CD4-positive, alpha-beta memory T cell (primary cell): ENCODE results near the gene SMCHD1. TPM values are rescaled to one million over a fixed set of nuclear protein-coding genes. Genes with fewer than 3 reads are reported as not detected.
A peak's percentile ranks its signal among the peaks of the same experiment; 100 is the strongest.
"Not testable (repeated sequence)": the region's sequence is repeated elsewhere in the genome, so short reads cannot be mapped to it uniquely, and the experiment has no call there.

Experiments used
- CTCF ChIA-PET: fragments of 350-600 bp; sonication (Branson Sonifier 250); formaldehyde crosslinking; loops from one replicate; lab custom pipeline; 2021; ENCODE audit warnings: inconsistent platforms; ENCODE audit not compliant: partially characterized antibody; lab: Charles Lee
- POLR2A ChIA-PET: fragments of 350-600 bp; sonication (Branson Sonifier 250); formaldehyde crosslinking; loops from one replicate; lab custom pipeline; 2021; ENCODE audit not compliant: partially characterized antibody; lab: Charles Lee
- DNase-seq, 5 donors: peaks; one replicate each; pipeline versions ENCODE4 v3.0.0 to v3.0.0-alpha.2; 2020 to 2022; ENCODE audit warnings: mixed read lengths in 1 of 5
- H3K27ac ChIP-seq: one replicate; pipeline ENCODE4 v1.7.0; 2013; ENCODE audit warnings: low read depth, low read length
- H3K27me3 ChIP-seq: 2 replicates; pipeline ENCODE4 v1.7.0; 2013; ENCODE audit warnings: mild to moderate bottlenecking, low read length, moderate library complexity; ENCODE audit not compliant: insufficient read depth
- H3K36me3 ChIP-seq: 2 replicates; pipeline ENCODE4 v1.7.0; 2013; ENCODE audit warnings: mild to moderate bottlenecking, low read length, moderate library complexity; ENCODE audit not compliant: insufficient read depth
- H3K4me1 ChIP-seq: 2 replicates; pipeline ENCODE4 v1.7.0; 2013; ENCODE audit warnings: mild to moderate bottlenecking, low read length, moderate library complexity; ENCODE audit not compliant: insufficient read depth
- H3K4me3 ChIP-seq, 2 donors: one replicate each; pipeline ENCODE4 v1.7.0; 2013; ENCODE audit warnings: low read length in 2 of 2, mild to moderate bottlenecking in 1 of 2
- H3K9me3 ChIP-seq, 2 donors: one replicate each; pipeline ENCODE4 v1.7.0; 2013; ENCODE audit warnings: low read length in 2 of 2, control low read depth in 1 of 2; ENCODE audit not compliant: control insufficient read depth in 1 of 2
- H3K27ac Mint-ChIP-seq, 7 donors: one replicate each; pipeline ENCODE4 v1.8.0; 2020 to 2021; ENCODE audit warnings: mixed read lengths in 7 of 7, mild to moderate bottlenecking in 6 of 7, inconsistent platforms in 3 of 7, moderate library complexity in 3 of 7
- H3K27me3 Mint-ChIP-seq, 2 donors: one replicate each; pipeline ENCODE4 v1.8.0; 2020 to 2021; ENCODE audit warnings: mixed read lengths in 2 of 2
- H3K36me3 Mint-ChIP-seq, 2 donors: one replicate each; pipeline ENCODE4 v1.8.0; 2020 to 2021; ENCODE audit warnings: mixed read lengths in 2 of 2, inconsistent platforms in 1 of 2, mild to moderate bottlenecking in 1 of 2
- H3K4me1 Mint-ChIP-seq, 4 donors: one replicate each; pipeline ENCODE4 v1.8.0; 2020 to 2021; ENCODE audit warnings: mixed read lengths in 4 of 4, mild to moderate bottlenecking in 1 of 4
- H3K4me3 Mint-ChIP-seq, 8 donors: one replicate each; pipeline ENCODE4 v1.8.0; 2020 to 2021; ENCODE audit warnings: mixed read lengths in 8 of 8, mild to moderate bottlenecking in 7 of 8, moderate library complexity in 6 of 8, inconsistent platforms in 3 of 8
- H3K9me3 Mint-ChIP-seq, 8 donors: one replicate each; pipeline ENCODE4 v1.8.0; 2020 to 2021; ENCODE audit warnings: mixed read lengths in 8 of 8, mild to moderate bottlenecking in 5 of 8, inconsistent platforms in 3 of 8, moderate library complexity in 1 of 8
- intact Hi-C: fragments of 100-400 bp; cut with micrococcal nuclease; formaldehyde crosslinking; loops from one replicate; pipeline ENCODE4 v1.15.1; 2023
- polyA plus RNA-seq, 2 donors: library from polyadenylated mRNA; unstranded; fragments of 300-500 nt; fragmentation: Illumina TruSeq; gene quantifications; one replicate each; pipeline ENCODE4 v1.2.3, GENCODE V29; 2021
- total RNA-seq, 2 experiments: library from RNA; stranded (reverse); gene quantifications; one replicate each; pipeline ENCODE4 v1.2.3, GENCODE V29; 2021

Gene SMCHD1
- total and polyA plus RNA-seq, 4 experiments from 2014 or later: 22.1 to 288 (median 164) TPM

DNA sequence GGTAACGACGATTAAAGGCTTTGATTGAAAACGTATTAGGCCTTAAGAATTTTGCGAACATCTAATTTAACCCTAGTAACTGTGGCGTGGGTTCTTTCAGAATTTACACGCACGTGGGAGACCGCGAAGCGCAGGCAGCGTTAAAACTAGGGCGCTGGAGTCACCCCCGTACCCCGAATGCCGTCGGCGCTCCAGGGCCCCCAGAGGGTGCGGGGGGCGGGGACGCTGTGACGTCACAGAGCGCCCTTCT is 673 bp upstream of the SMCHD1 start:
- Mint-ChIP-seq H3K36me3 (peaks cover 6 to 31% of the 10 kb centered on the region in 2 donors), H3K27ac (peak overlapping the region; percentile 93 to 99 (median 98)), H3K4me3 (peak overlapping the region; percentile 89 to 99 (median 94)), H3K27me3 (no peaks in the 10 kb centered on the region), H3K9me3 (no peaks in the 10 kb centered on the region), H3K4me1 (peaks cover 17 to 38% (median 26%) of the 10 kb centered on the region in 4 donors)
- H3K27ac ChIP-seq: peak overlapping the region; percentile 99
- no peaks in the 10 kb centered on the region for H3K9me3 ChIP-seq
- intact Hi-C loops: loop anchor here (1.0 to 10.0 kb wide), 9 partner anchors 14 to 790 kb away; partner anchors contain the start of genes LPIN2, METTL4 and NDC80
- peaks cover 20% of the 10 kb centered on the region for H3K4me1 ChIP-seq
- no peaks in the 10 kb centered on the region for H3K36me3 ChIP-seq
- CTCF ChIA-PET: interaction anchor here (0.9 to 5.5 kb wide), 4 partner anchors 15 to 84 kb away, joined by 3 to 75 read pairs (median 18); partner anchors contain the start of genes METTL4 and NDC80
- peak; percentile 82 to 87 (median 87) for DNase-seq
- no peaks in the 10 kb centered on the region for H3K27me3 ChIP-seq
- peak overlapping the region; percentile 1 to 85 for H3K4me3 ChIP-seq
- POLR2A ChIA-PET: interaction anchor here (0.6 to 6.3 kb wide), 21 partner anchors 11 to 593 kb away, joined by 3 to 698 read pairs (median 15); partner anchors contain the start of genes METTL4, MYL12A and NDC80

GRCh38 chr18:2655954-2656236 is 369 bp downstream of the SMCHD1 start:
- H3K4me3 Mint-ChIP-seq: peak overlapping the region; percentile 89 to 99 (median 98)
- H3K27ac Mint-ChIP-seq: peak overlapping the region; percentile 90 to 99 (median 96)
- no peaks in the 10 kb centered on the region for H3K27me3 ChIP-seq
- H3K36me3 Mint-ChIP-seq: peaks cover 8 to 33% of the 10 kb centered on the region in 2 donors
- H3K9me3 Mint-ChIP-seq: no peaks in the 10 kb centered on the region
- peak overlapping the region; percentile 99 for H3K27ac ChIP-seq
- H3K4me3 ChIP-seq: peak overlapping the region; percentile 66 to 98
- ChIA-PET CTCF (interaction anchor here (1.0 to 5.5 kb wide), 14 partner anchors 11 to 330 kb away, joined by 3 to 75 read pairs (median 5); partner anchors contain the start of genes METTL4 and NDC80), POLR2A (interaction anchor here (0.7 to 6.3 kb wide), 36 partner anchors 10 to 593 kb away, joined by 3 to 698 read pairs (median 6); partner anchors contain the start of genes METTL4, MYL12A and NDC80)
- H3K36me3 ChIP-seq: no peaks in the 10 kb centered on the region
- peaks cover 19 to 41% (median 29%) of the 10 kb centered on the region in 4 donors for H3K4me1 Mint-ChIP-seq
- intact Hi-C loops: loop anchor here (1.0 to 10.0 kb wide), 8 partner anchors 15 to 789 kb away; partner anchors contain the start of genes LPIN2, METTL4 and NDC80
- peak in 1 of 5 donors; percentile 66 for DNase-seq
- H3K9me3 ChIP-seq: no peaks in the 10 kb centered on the region
- peaks cover 28% of the 10 kb centered on the region for H3K4me1 ChIP-seq
- H3K27me3 Mint-ChIP-seq: no peaks in the 10 kb centered on the region

DNA sequence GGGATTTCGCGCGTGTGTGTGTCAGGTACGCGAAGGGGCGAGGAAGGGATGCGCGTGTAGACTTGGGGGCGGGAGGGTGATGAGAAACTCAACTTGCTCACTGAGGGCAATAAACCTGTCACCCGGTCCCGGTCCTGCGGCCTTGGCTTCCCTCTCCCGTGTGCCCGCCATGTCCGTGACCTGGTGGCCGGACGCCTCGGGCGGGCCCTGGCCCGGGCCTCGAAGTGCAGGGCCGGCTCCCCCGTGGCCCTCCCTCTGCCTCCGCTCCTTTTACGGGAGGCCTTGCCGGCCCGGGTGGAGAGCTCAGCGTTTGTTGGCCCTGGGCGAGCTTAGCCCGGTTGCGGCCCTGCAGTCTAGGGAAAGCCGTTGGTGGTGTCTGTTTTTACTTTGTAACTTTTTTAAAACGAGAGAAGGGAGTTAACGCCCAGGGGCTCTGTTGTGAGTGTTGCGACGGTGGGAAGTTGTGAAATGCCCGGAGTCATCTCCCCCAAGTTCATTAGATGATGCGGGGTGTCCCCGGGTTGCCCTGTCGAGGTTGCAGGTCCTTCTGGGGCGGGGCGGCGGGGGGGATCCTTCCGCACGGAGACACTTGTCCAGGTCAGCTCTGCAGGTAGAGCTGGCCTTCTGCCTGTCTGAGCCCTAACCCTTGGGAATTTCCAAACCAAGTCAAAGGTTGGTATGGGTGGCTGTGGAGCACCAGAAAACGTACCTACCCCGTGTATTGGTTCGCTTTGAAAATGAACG is 883 bp downstream of the SMCHD1 start:
- ChIA-PET POLR2A (interaction anchor here (0.6 to 6.3 kb wide), 40 partner anchors 9 to 605 kb away, joined by 3 to 698 read pairs (median 6); partner anchors contain the start of genes METTL4, MYL12A, MYL12B and NDC80), CTCF (interaction anchor here (0.5 to 5.5 kb wide), 17 partner anchors 12 to 329 kb away, joined by 3 to 75 read pairs (median 5); partner anchors contain the start of genes METTL4 and NDC80)
- peak overlapping the region; percentile 99 for H3K27ac ChIP-seq
- no peaks in the 10 kb centered on the region for H3K9me3 Mint-ChIP-seq
- no peaks in the 10 kb centered on the region for H3K27me3 Mint-ChIP-seq
- H3K36me3 Mint-ChIP-seq: peaks cover 12 to 36% of the 10 kb centered on the region in 2 donors
- H3K4me3 ChIP-seq: peak overlapping the region; percentile 66 to 98
- H3K9me3 ChIP-seq: no peaks in the 10 kb centered on the region
- peak overlapping the region; percentile 90 to 99 (median 96) for H3K27ac Mint-ChIP-seq
- intact Hi-C loops: loop anchor here (5.0 to 10.0 kb wide), 3 partner anchors 69 to 788 kb away; no protein-coding TSS in a partner anchor
- DNase-seq: peak; percentile 57 to 77 (median 74)
- no peaks in the 10 kb centered on the region for H3K36me3 ChIP-seq
- peak overlapping the region; percentile 89 to 99 (median 98) for H3K4me3 Mint-ChIP-seq
- H3K27me3 ChIP-seq: no peaks in the 10 kb centered on the region
- peaks cover 33% of the 10 kb centered on the region for H3K4me1 ChIP-seq
- peaks cover 21 to 46% (median 33%) of the 10 kb centered on the region in 4 donors for H3K4me1 Mint-ChIP-seq

- no peak for DNase-seq
- H3K4me3 Mint-ChIP-seq: peak overlapping the region; percentile 89 to 99 (median 98)
- H3K4me1 Mint-ChIP-seq: peaks cover 24 to 49% (median 36%) of the 10 kb centered on the region in 4 donors
- peak overlapping the region; percentile 66 to 98 for H3K4me3 ChIP-seq
- no peaks in the 10 kb centered on the region for H3K9me3 Mint-ChIP-seq
- H3K27me3 ChIP-seq: no peaks in the 10 kb centered on the region
- H3K4me1 ChIP-seq: peaks cover 35% of the 10 kb centered on the region
- H3K27ac ChIP-seq: peak overlapping the region; percentile 99
- H3K36me3 Mint-ChIP-seq: peaks cover 15 to 38% of the 10 kb centered on the region in 2 donors
- intact Hi-C loops: loop anchor here (5.0 to 10.0 kb wide), 3 partner anchors 70 to 788 kb away; no protein-coding TSS in a partner anchor
- no peaks in the 10 kb centered on the region for H3K9me3 ChIP-seq
- no peaks in the 10 kb centered on the region for H3K36me3 ChIP-seq
- peak overlapping the region; percentile 88 to 99 (median 96) for H3K27ac Mint-ChIP-seq
- CTCF ChIA-PET: interaction anchor here (0.5 to 5.5 kb wide), 14 partner anchors 11 to 115 kb away, joined by 3 to 75 read pairs (median 4); partner anchors contain the start of genes METTL4 and NDC80
- POLR2A ChIA-PET: interaction anchor here (0.6 to 6.3 kb wide), 25 partner anchors 9 to 605 kb away, joined by 3 to 698 read pairs (median 10); partner anchors contain the start of genes METTL4, MYL12A, MYL12B and NDC80
- H3K27me3 Mint-ChIP-seq: no peaks in the 10 kb centered on the region
Measured at GRCh38 chr18:2656981-2657512, 1.5 kb downstream of the SMCHD1 start.

- Histone ChIP-seq H3K27me3 (no peaks in the 10 kb centered on the region), H3K4me3 (peak overlapping the region; percentile 66 to 98), H3K36me3 (no peaks in the 10 kb centered on the region), H3K4me1 (peaks cover 44% of the 10 kb centered on the region), H3K9me3 (no peaks in the 10 kb centered on the region), H3K27ac (peak overlapping the region; percentile 99)
- ChIA-PET CTCF (interaction anchor here (0.7 to 5.5 kb wide), 9 partner anchors 17 to 111 kb away, joined by 3 to 75 read pairs (median 6); partner anchors contain the start of genes METTL4 and NDC80), POLR2A (interaction anchor here (1.0 to 6.3 kb wide), 11 partner anchors 11 to 603 kb away, joined by 3 to 698 read pairs (median 24); partner anchors contain the start of genes METTL4 and NDC80)
- peak overlapping the region; percentile 89 to 96 (median 92) for H3K27ac Mint-ChIP-seq
- peak overlapping the region; percentile 89 to 99 (median 96) for H3K4me3 Mint-ChIP-seq
- DNase-seq: peak in 1 of 5 donors; percentile 24
- no peaks in the 10 kb centered on the region for H3K27me3 Mint-ChIP-seq
- intact Hi-C loops: loop anchor here (5.0 to 10.0 kb wide), 3 partner anchors 71 to 787 kb away; no protein-coding TSS in a partner anchor
- peaks cover 28 to 58% (median 42%) of the 10 kb centered on the region in 4 donors for H3K4me1 Mint-ChIP-seq
- H3K36me3 Mint-ChIP-seq: peaks cover 20 to 42% of the 10 kb centered on the region in 2 donors
- H3K9me3 Mint-ChIP-seq: peaks cover 0 to 2% (median 0%) of the 10 kb centered on the region in 8 donors
Measured at GRCh38 chr18:2657788-2658458, 2.4 kb downstream of the SMCHD1 start.

- H3K36me3 ChIP-seq, CTCF ChIA-PET, H3K27ac ChIP-seq, DNase-seq, H3K9me3 ChIP-seq, H3K9me3 Mint-ChIP-seq, H3K27me3 ChIP-seq, H3K27me3 Mint-ChIP-seq, intact Hi-C loops, H3K4me3 ChIP-seq: not testable (repeated sequence)
- Mint-ChIP-seq H3K36me3 (peaks cover 34 to 54% of the 10 kb centered on the region in 2 donors), H3K4me3 (peak overlapping the region in 7 of 8 donors; percentile 16 to 73 (median 50)), H3K4me1 (peaks cover 42 to 75% (median 57%) of the 10 kb centered on the region in 4 donors), H3K27ac (peak overlapping the region in 4 of 7 donors; percentile 77 to 87 (median 78))
- POLR2A ChIA-PET: interaction anchor here (1.9 to 6.3 kb wide), 3 partner anchors 13 to 87 kb away, joined by 5 to 698 read pairs (median 261); partner anchors contain the start of genes METTL4 and NDC80
- peaks cover 63% of the 10 kb centered on the region for H3K4me1 ChIP-seq
Measured at GRCh38 chr18:2660849-2661248, 5.3 kb downstream of the SMCHD1 start.
